Measurements from ENCODE around the gene COL25A1. TPM values are rescaled to one million over a fixed set of nuclear protein-coding genes. Genes with fewer than 3 reads are reported as not detected.

COL25A1 gene
- total RNA-seq, 1 donor from 2014 or later: 0.35 TPM

DNA sequence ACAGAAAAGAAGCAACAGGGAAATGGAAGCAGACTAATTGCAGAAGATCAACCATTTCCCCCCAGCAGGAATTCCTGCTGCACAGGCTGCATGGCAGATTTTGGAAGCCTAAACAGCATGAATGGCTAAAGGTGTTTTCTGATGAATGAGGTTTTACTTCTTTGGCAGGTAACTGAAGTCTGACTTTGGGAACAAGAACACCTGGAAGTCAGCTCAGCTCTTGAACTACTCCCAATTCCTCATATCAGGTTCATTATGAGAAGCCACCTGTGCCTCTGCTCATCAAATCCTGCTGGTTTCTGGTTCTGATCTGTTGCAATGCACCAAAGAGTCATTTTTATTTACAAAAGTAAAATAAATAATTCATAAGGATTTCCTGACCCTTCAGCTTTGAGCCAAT lies 139.0 kb downstream of the COL25A1 start:
- TF ChIP-seq, protein P1, sequence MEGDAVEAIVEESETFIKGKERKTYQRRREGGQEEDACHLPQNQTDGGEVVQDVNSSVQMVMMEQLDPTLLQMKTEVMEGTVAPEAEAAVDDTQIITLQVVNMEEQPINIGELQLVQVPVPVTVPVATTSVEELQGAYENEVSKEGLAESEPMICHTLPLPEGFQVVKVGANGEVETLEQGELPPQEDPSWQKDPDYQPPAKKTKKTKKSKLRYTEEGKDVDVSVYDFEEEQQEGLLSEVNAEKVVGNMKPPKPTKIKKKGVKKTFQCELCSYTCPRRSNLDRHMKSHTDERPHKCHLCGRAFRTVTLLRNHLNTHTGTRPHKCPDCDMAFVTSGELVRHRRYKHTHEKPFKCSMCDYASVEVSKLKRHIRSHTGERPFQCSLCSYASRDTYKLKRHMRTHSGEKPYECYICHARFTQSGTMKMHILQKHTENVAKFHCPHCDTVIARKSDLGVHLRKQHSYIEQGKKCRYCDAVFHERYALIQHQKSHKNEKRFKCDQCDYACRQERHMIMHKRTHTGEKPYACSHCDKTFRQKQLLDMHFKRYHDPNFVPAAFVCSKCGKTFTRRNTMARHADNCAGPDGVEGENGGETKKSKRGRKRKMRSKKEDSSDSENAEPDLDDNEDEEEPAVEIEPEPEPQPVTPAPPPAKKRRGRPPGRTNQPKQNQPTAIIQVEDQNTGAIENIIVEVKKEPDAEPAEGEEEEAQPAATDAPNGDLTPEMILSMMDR (IDR thresholded peaks at IDR 0.05): no peak
- no peak for DNase-seq
- Histone ChIP-seq H3K36me3 (no peaks in the 10 kb centered on the region), H3K27me3 (ENCODE audit: low read depth) (no peaks in the 10 kb centered on the region), H3K4me3 (no peak overlapping the region), H3K9me3 (no peaks in the 10 kb centered on the region), H3K27ac (no peak overlapping the region), H3K4me1 (no peaks in the 10 kb centered on the region)
- intact Hi-C loops (cut with DNase I): no loop called here
- no peak for ATAC-seq

DNA sequence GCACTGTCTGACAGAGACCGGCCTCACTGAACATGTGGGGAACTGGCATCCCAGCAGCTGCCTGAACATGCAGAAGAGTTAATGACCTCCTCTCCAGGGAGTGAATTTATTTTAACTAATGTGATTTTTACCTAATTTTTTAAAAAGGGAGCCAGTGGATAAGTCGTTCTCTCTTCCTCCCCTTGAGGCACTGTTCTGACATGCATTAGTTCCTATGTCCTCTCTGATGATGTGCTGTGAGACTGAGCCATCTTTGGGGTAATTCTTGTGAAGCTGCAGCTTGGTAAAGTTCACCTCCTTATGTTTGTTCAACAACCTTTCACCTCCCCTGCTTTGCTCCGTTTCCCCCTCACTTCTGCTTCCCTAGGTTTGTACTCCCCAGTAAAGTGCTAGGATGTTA lies 139.7 kb downstream of the COL25A1 start:
- TF ChIP-seq, protein P1 (IDR thresholded peaks at IDR 0.05): no peak
- Histone ChIP-seq H3K27ac (no peak overlapping the region), H3K4me1 (no peaks in the 10 kb centered on the region), H3K4me3 (no peak overlapping the region), H3K36me3 (no peaks in the 10 kb centered on the region), H3K9me3 (no peaks in the 10 kb centered on the region), H3K27me3 (ENCODE audit: low read depth) (no peaks in the 10 kb centered on the region)
- no peak for DNase-seq
- ATAC-seq: no peak
- intact Hi-C loops (cut with DNase I): no loop called here

DNA sequence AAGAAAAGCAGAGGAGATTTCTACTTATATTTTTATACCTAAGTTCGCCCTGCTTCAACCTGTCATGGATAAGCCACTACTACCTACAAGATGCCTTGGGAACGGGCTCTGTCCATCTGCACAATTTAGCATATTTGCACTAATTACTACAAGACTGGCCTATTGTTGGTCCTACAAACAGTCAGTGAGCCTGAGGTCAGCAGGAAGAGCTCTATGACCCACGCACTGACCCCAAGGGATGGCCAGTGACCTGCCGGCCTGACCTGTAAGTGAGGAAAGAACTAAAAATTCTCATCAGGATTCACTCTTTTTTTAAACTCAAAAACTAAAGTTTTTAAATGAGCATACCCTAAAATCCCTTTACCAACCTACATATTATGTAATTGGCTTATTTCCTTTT lies 142.0 kb downstream of the COL25A1 start:
- Histone ChIP-seq H3K27me3 (ENCODE audit: low read depth) (no peaks in the 10 kb centered on the region), H3K4me1 (no peaks in the 10 kb centered on the region), H3K4me3 (no peak overlapping the region), H3K9me3 (no peaks in the 10 kb centered on the region), H3K36me3 (no peaks in the 10 kb centered on the region), H3K27ac (no peak overlapping the region)
- ATAC-seq (no peak), DNase-seq (no peak)
- TF ChIP-seq, protein P1 (IDR thresholded peaks at IDR 0.05): no peak
- intact Hi-C loops (cut with DNase I): no loop called here

DNA sequence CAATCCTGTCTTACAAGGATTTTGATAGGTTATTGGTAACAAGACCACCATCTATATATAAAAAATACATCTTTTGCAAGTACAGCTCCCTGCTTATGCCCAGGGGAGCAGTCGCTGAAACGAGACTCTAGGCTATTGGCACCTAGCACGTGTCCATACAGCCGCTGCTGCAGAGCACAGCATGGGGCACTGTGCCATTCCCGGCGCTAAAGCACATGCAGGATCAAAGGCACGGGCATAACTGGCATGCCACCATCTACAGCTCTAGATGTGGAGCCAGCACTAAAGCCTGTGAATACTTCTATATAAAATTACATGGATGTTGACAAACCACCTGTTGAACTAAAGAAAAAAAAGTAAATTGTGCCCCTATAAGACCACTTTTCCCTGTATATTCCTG lies 144.8 kb downstream of the COL25A1 start:
- Histone ChIP-seq H3K9me3 (no peaks in the 10 kb centered on the region), H3K27ac (no peak overlapping the region), H3K4me1 (no peaks in the 10 kb centered on the region), H3K36me3 (no peaks in the 10 kb centered on the region), H3K4me3 (no peak overlapping the region), H3K27me3 (ENCODE audit: low read depth) (no peaks in the 10 kb centered on the region)
- intact Hi-C loops (cut with DNase I): no loop called here
- TF ChIP-seq, protein P1 (IDR thresholded peaks at IDR 0.05): no peak
- DNase-seq (no peak), ATAC-seq (no peak)

- intact Hi-C loops (cut with DNase I): no loop called here
- TF ChIP-seq, protein P1 (IDR thresholded peaks at IDR 0.05): no peak
- Histone ChIP-seq H3K27me3 (ENCODE audit: low read depth) (no peaks in the 10 kb centered on the region), H3K27ac (no peak overlapping the region), H3K4me3 (no peak overlapping the region), H3K36me3 (no peaks in the 10 kb centered on the region), H3K9me3 (no peaks in the 10 kb centered on the region), H3K4me1 (no peaks in the 10 kb centered on the region)
- ATAC-seq (no peak), DNase-seq (no peak)
Measured at GRCh38 chr4:109157205-109157604, 145.3 kb downstream of the COL25A1 start.

- no peak for DNase-seq
- Histone ChIP-seq H3K27ac (no peak overlapping the region), H3K4me3 (no peak overlapping the region), H3K4me1 (no peaks in the 10 kb centered on the region), H3K36me3 (no peaks in the 10 kb centered on the region), H3K27me3 (ENCODE audit: low read depth) (no peaks in the 10 kb centered on the region), H3K9me3 (no peaks in the 10 kb centered on the region)
- no peak for ATAC-seq
- TF ChIP-seq, protein P1 (IDR thresholded peaks at IDR 0.05): no peak
- intact Hi-C loops (cut with DNase I): no loop called here
Measured at GRCh38 chr4:109156356-109156755, 146.1 kb downstream of the COL25A1 start.
